Endothelial cell of umbilical vein (primary cell): ENCODE results near the gene IZUMO2. TPM values are rescaled to one million over a fixed set of nuclear protein-coding genes. Genes with fewer than 3 reads are reported as not detected.

Experiments used
- BruUV-seq: library from RNA; stranded (reverse); fragments of 400-500 nt; replicated peaks from 2 replicates; lab custom pipeline; 2021; lab: Mats Ljungman, UMichigan
- CTCF ChIA-PET: fragments of 300-600, 350-600 bp; sonication (Branson Sonifier 250); formaldehyde crosslinking; loops from one replicate; lab custom pipeline; 2021; ENCODE audit warnings: antibody characterized with exemption, inconsistent platforms; lab: Charles Lee
- POLR2A ChIA-PET: fragments of 300-600, 350-600 bp; sonication (Branson Sonifier 250); formaldehyde crosslinking; loops from one replicate; lab custom pipeline; 2021; ENCODE audit warnings: antibody characterized with exemption, inconsistent platforms; lab: Charles Lee
- DNase-seq: peaks from one replicate; pipeline ENCODE4 v3.0.0-alpha.2; 2011; ENCODE audit warnings: low read depth, low spot score
- FAIRE-seq: peaks from 2 replicates; lab custom pipeline; 2011; peaks lifted over from hg19 to GRCh38; lab: Jason Lieb, UNC
- H2AFZ ChIP-seq: 2 replicates; pipeline ENCODE4 v1.6.0; 2012; ENCODE audit warnings: low read depth, low read length, control low read depth, inconsistent platforms
- H3K27ac ChIP-seq: 2 replicates; pipeline ENCODE4 v1.5.1; 2011; ENCODE audit warnings: low read depth, mild to moderate bottlenecking, control low read depth, low read length, moderate library complexity; ENCODE audit not compliant: insufficient read depth
- H3K27me3 ChIP-seq, 2 experiments: 2 replicates each; pipeline versions ENCODE4 v1.6.0 to v1.6.1; 2011; ENCODE audit warnings: low read length in 2 of 2, mixed read lengths in 1 of 2; ENCODE audit not compliant: control insufficient read depth in 2 of 2, insufficient read depth in 2 of 2
- H3K36me3 ChIP-seq, 2 experiments: 2 replicates in 1 of 2; 3 replicates in 1 of 2; pipeline ENCODE4 v1.5.1; 2011; ENCODE audit warnings: low read length in 2 of 2, mild to moderate bottlenecking in 1 of 2, moderate library complexity in 1 of 2; ENCODE audit not compliant: control insufficient read depth in 2 of 2, insufficient read depth in 2 of 2; ENCODE audit errors: extremely low read depth in 1 of 2
- H3K4me1 ChIP-seq: 3 replicates; pipeline ENCODE4 v1.5.1; 2011; ENCODE audit warnings: mild to moderate bottlenecking, low read length; ENCODE audit not compliant: control insufficient read depth, insufficient read depth; ENCODE audit errors: extremely low read depth
- H3K4me2 ChIP-seq: 2 replicates; pipeline ENCODE4 v1.6.1; 2011; ENCODE audit warnings: low read length, control low read depth, mixed read lengths; ENCODE audit not compliant: insufficient read depth
- H3K4me3 ChIP-seq, 3 experiments: fragments of 200-600 bp in 1 of 3; sonication (generic), shearing (Covaris generic) in 1 of 3; replicated peaks in 1 of 3; 2 replicates each; pipeline ENCODE4 v1.5.1; 2011 to 2016; ENCODE audit warnings: control low read depth in 3 of 3, low read length in 3 of 3, mild to moderate bottlenecking in 2 of 3, inconsistent platforms in 1 of 3, low read depth in 1 of 3, moderate library complexity in 1 of 3; ENCODE audit not compliant: insufficient read depth in 1 of 3
- H3K79me2 ChIP-seq: 2 replicates; pipeline ENCODE4 v1.6.0; 2012; ENCODE audit warnings: low read length, inconsistent platforms; ENCODE audit not compliant: control insufficient read depth, insufficient read depth
- H3K9ac ChIP-seq: replicated peaks from 2 replicates; pipeline ENCODE3; 2011; ENCODE audit warnings: low read length, control low read depth; ENCODE audit not compliant: insufficient read depth; ENCODE audit errors: extremely low read depth
- H3K9me1 ChIP-seq: replicated peaks from 3 replicates; pipeline ENCODE4 v1.6.0; 2011; ENCODE audit warnings: mild to moderate bottlenecking, low read length; ENCODE audit not compliant: control insufficient read depth, insufficient read depth; ENCODE audit errors: extremely low read depth
- H3K9me3 ChIP-seq: replicated peaks from 2 replicates; pipeline ENCODE4 v1.5.1; 2012; ENCODE audit warnings: low read length, inconsistent platforms; ENCODE audit not compliant: control insufficient read depth, insufficient read depth
- H4K20me1 ChIP-seq: replicated peaks from 2 replicates; pipeline ENCODE3; 2011; ENCODE audit warnings: mild to moderate bottlenecking, low read length; ENCODE audit not compliant: control insufficient read depth, insufficient read depth; ENCODE audit errors: extremely low read depth
- CTCF ChIP-seq, 2 donors: IDR thresholded peaks; 1 replicate in 1 of 2; 2 replicates in 1 of 2; pipeline ENCODE4 v1.5.1; 2011; ENCODE audit warnings: low read length in 2 of 2, mild to moderate bottlenecking in 2 of 2, moderate library complexity in 2 of 2, control low read depth in 1 of 2, inconsistent platforms in 1 of 2, low read depth in 1 of 2; ENCODE audit not compliant: insufficient read depth in 1 of 2; ENCODE audit errors: extremely low read depth in 1 of 2
- EZH2 ChIP-seq: IDR thresholded peaks from 2 replicates; pipeline ENCODE4 v1.6.1; 2012; ENCODE audit warnings: borderline replicate concordance, low read depth, mild to moderate bottlenecking, moderate library complexity, low read length, inconsistent platforms; ENCODE audit not compliant: severe bottlenecking
- FOS ChIP-seq: IDR thresholded peaks from 2 replicates; pipeline ENCODE4 v1.6.1; 2011; ENCODE audit warnings: mild to moderate bottlenecking, low read length, moderate library complexity, borderline replicate concordance; ENCODE audit not compliant: insufficient read depth
- GATA2 ChIP-seq: IDR thresholded peaks from 2 replicates; pipeline ENCODE4 v1.7.0; 2011; ENCODE audit warnings: low read depth, mild to moderate bottlenecking, moderate library complexity, mixed read lengths, low read length; ENCODE audit not compliant: insufficient read length, insufficient read depth
- JUN ChIP-seq: IDR thresholded peaks from 2 replicates; pipeline ENCODE4 v1.6.1; 2011; ENCODE audit warnings: borderline replicate concordance, low read depth; ENCODE audit not compliant: insufficient read length, insufficient read depth
- MAX ChIP-seq: IDR thresholded peaks from 2 replicates; pipeline ENCODE4 v1.6.1; 2011; ENCODE audit not compliant: insufficient read depth, insufficient read length
- MYC ChIP-seq: IDR thresholded peaks from one replicate; pipeline ENCODE4 v1.6.1; 2011; ENCODE audit warnings: mild to moderate bottlenecking, low read depth, low read length
- POLR2A ChIP-seq: IDR thresholded peaks from 2 replicates; pipeline ENCODE4 v1.6.1; 2012; ENCODE audit warnings: low read depth, mild to moderate bottlenecking, control low read depth, low read length
- POLR2AphosphoS5 ChIP-seq: IDR thresholded peaks from 2 replicates; pipeline ENCODE4 v1.6.1; 2012; ENCODE audit warnings: low read depth, mild to moderate bottlenecking, control low read depth, low read length, moderate library complexity; ENCODE audit not compliant: insufficient read depth
- dilution Hi-C: fragments of 300-500 bp; cut with MboI; formaldehyde crosslinking; loops from one replicate; pipeline ENCODE4 v1.15.0; 2019; ENCODE audit warnings: low sequenced_read_pairs; ENCODE audit not compliant: extremely low pct_ligation_motif_present
- intact Hi-C: fragments of 100-400 bp; cut with micrococcal nuclease; formaldehyde crosslinking; loops from one replicate; pipeline ENCODE4 v1.10.0; 2022
- polyA plus RNA-seq, 4 experiments: library from polyadenylated mRNA; depleted of rRNA in 3 of 4; stranded (reverse) in 3 of 4; unstranded in 1 of 4; fragments of >200 nt; gene quantifications; 2 replicates each; pipeline versions ENCODE4 v1.2.1 to v1.2.3, GENCODE V29; 2011 to 2012; ENCODE audit warnings: missing spikeins in 1 of 4
- total RNA-seq: library from RNA; stranded (reverse); gene quantifications from 2 replicates; pipeline ENCODE4 v1.2.3, GENCODE V29; 2021

The IZUMO2 gene
- total and polyA plus RNA-seq, 2 donors (not counting 3 experiments of a cell fraction or from before 2014, with no cell fraction given), result not detected

GRCh38 chr19:50172726-50173125 lies 9.6 kb upstream of the IZUMO2 start:
- no peaks in the 10 kb centered on the region for H4K20me1 ChIP-seq
- TF ChIP-seq MAX (no peak), POLR2A (no peak), MYC (no peak), GATA2 (no peak), JUN (no peak), FOS (no peak), EZH2 (no peak), CTCF (IDR thresholded peaks at IDR 0.05; ENCODE audit: extremely low read depth in 1 of 2, insufficient read depth in 1 of 2, low read depth in 1 of 2, low read length in 2 of 2) (no peak), POLR2AphosphoS5 (no peak)
- dilution Hi-C loops, result no loop called here
- no peak overlapping the region for H3K4me2 ChIP-seq
- no peak overlapping the region for H2AFZ ChIP-seq
- DNase-seq, result no peak
- H3K9ac ChIP-seq, result no peak overlapping the region
- no TSS peak for BruUV-seq
- H3K27me3 ChIP-seq, result no peaks in the 10 kb centered on the region
- CTCF ChIA-PET, result no interaction called here
- no peaks in the 10 kb centered on the region for H3K36me3 ChIP-seq
- POLR2A ChIA-PET, result no interaction called here
- H3K9me3 ChIP-seq, result no peaks in the 10 kb centered on the region
- no peak overlapping the region for H3K4me3 ChIP-seq
- H3K4me1 ChIP-seq, result no peaks in the 10 kb centered on the region
- H3K79me2 ChIP-seq, result no peaks in the 10 kb centered on the region
- intact Hi-C loops, result no loop called here
- no peak for FAIRE-seq
- no peak overlapping the region for H3K27ac ChIP-seq
- H3K9me1 ChIP-seq, result no peaks in the 10 kb centered on the region
